Transverse colon (tissue), 4 donors: ENCODE measurements around the gene KIF5B.

ENCODE experiments used
- CTCF ChIP-seq, 5 experiments: fragments of 200-600 bp in 3 of 5; fragments of 450-650 bp in 2 of 5; sonication (generic) in 3 of 5; IDR thresholded peaks; 1 replicate in 2 of 5; 2 replicates in 3 of 5; pipeline ENCODE4 v1.5.1; 2016 to 2017; ENCODE audit warnings: antibody characterized with exemption in 5 of 5, inconsistent platforms in 3 of 5, mild to moderate bottlenecking in 2 of 5, moderate library complexity in 1 of 5
- EP300 ChIP-seq: sonication (generic); formaldehyde crosslinking; IDR thresholded peaks from one replicate; pipeline ENCODE4 v1.6.1; 2017; ENCODE audit warnings: antibody characterized with exemption, low read depth
- POLR2A ChIP-seq: fragments of 450-650 bp; IDR thresholded peaks from one replicate; pipeline ENCODE4 v1.6.1; 2016; ENCODE audit warnings: antibody characterized with exemption, mild to moderate bottlenecking, moderate library complexity
- POLR2AphosphoS5 ChIP-seq, 3 donors: sonication (generic); formaldehyde crosslinking; IDR thresholded peaks; one replicate each; pipeline ENCODE4 v1.6.1; 2016; ENCODE audit warnings: antibody characterized with exemption in 3 of 3

GRCh38 chr10:32033171-32033570 lies 23.1 kb downstream of the KIF5B start:
- TF ChIP-seq CTCF (IDR thresholded peaks at IDR 0.05): no peak
- TF ChIP-seq POLR2AphosphoS5 (IDR thresholded peaks at IDR 0.05): no peak
- TF ChIP-seq POLR2A: no peak
- no peak for TF ChIP-seq EP300
